OCI-LY3 (cell line): ENCODE results near the gene CA10.

ENCODE experiments used
- H2AFZ ChIP-seq: fragments of 200-600, 300-600 bp; shearing (Covaris generic); 2 replicates; pipeline ENCODE4 v1.6.0; 2014; ENCODE audit warnings: antibody characterized with exemption, low read depth, low read length
- H3K27ac ChIP-seq: fragments of 200-600, 300-600 bp; sonication (generic); 2 replicates; pipeline ENCODE4 v1.5.1; 2014; ENCODE audit warnings: mild to moderate bottlenecking, low read length, moderate library complexity, mixed read lengths
- H3K27me3 ChIP-seq: fragments of 200-600, 300-600 bp; sonication (generic); 2 replicates; pipeline ENCODE4 v1.6.1; 2014; ENCODE audit warnings: low read depth, low read length, mixed read lengths
- H3K36me3 ChIP-seq: fragments of 200-600, 300-600 bp; sonication (generic); replicated peaks from 2 replicates; pipeline ENCODE3; 2014; ENCODE audit warnings: low read depth, low read length, mixed read lengths
- H3K4me1 ChIP-seq: fragments of 300-600, 200-600 bp; sonication (generic); 2 replicates; pipeline ENCODE4 v1.6.1; 2014; ENCODE audit warnings: low read length, mixed read lengths
- H3K4me2 ChIP-seq: fragments of 200-600, 300-600 bp; sonication (generic); 2 replicates; pipeline ENCODE4 v1.6.1; 2014; ENCODE audit warnings: low read length, mixed read lengths
- H3K4me3 ChIP-seq: fragments of 300-600, 200-600 bp; sonication (generic); 2 replicates; pipeline ENCODE4 v1.5.1; 2014; ENCODE audit warnings: antibody characterized with exemption, mild to moderate bottlenecking, low read length, moderate library complexity
- H3K79me2 ChIP-seq: fragments of 300-600, 200-600 bp; shearing (Covaris generic); 2 replicates; pipeline ENCODE4 v1.6.1; 2014; ENCODE audit warnings: mild to moderate bottlenecking, low read length, mixed read lengths
- H3K9ac ChIP-seq: fragments of 300-600, 200-600 bp; shearing (Covaris generic); 2 replicates; pipeline ENCODE4 v1.6.0; 2014; ENCODE audit warnings: mild to moderate bottlenecking, low read length, moderate library complexity
- H3K9me3 ChIP-seq: fragments of 200-600, 300-600 bp; shearing (Covaris generic); 2 replicates; pipeline ENCODE4 v1.6.1; 2014; ENCODE audit warnings: low read length, mixed read lengths; ENCODE audit not compliant: insufficient read depth
- H4K20me1 ChIP-seq: fragments of 200-600, 300-600 bp; sonication (generic); 2 replicates; pipeline ENCODE4 v1.6.1; 2016; ENCODE audit warnings: low read length, mixed read lengths; ENCODE audit not compliant: insufficient read depth
- CTCF ChIP-seq: fragments of 200-600, 300-600 bp; sonication (generic); IDR thresholded peaks from 2 replicates; pipeline ENCODE4 v1.5.1; 2014; ENCODE audit warnings: antibody characterized with exemption, low read length, low read depth
- EZH2phosphoT487 ChIP-seq: fragments of 200-600 bp; shearing (Covaris generic); IDR thresholded peaks from 2 replicates; pipeline ENCODE4 v1.6.1; 2018; ENCODE audit warnings: antibody characterized with exemption, mixed run types, low read depth

Gene CA10

GRCh38 chr17:51700011-51700760 is 458.3 kb downstream of the CA10 start:
- Histone ChIP-seq H3K4me1 (no peaks in the 10 kb centered on the region), H4K20me1 (no peaks in the 10 kb centered on the region), H3K27ac (no peak overlapping the region), H3K9ac (no peak overlapping the region), H3K27me3 (no peaks in the 10 kb centered on the region), H3K4me3 (no peak overlapping the region), H3K36me3 (no peaks in the 10 kb centered on the region), H3K4me2 (no peak overlapping the region), H2AFZ (no peak overlapping the region), H3K9me3 (no peaks in the 10 kb centered on the region), H3K79me2 (no peaks in the 10 kb centered on the region)
- TF ChIP-seq EZH2phosphoT487, result no peak
- TF ChIP-seq CTCF, result no peak

- no peak overlapping the region for H3K4me2 ChIP-seq
- H3K36me3 ChIP-seq, result no peaks in the 10 kb centered on the region
- no peak overlapping the region for H3K9ac ChIP-seq
- H3K27me3 ChIP-seq, result no peaks in the 10 kb centered on the region
- H3K27ac ChIP-seq, result no peak overlapping the region
- H2AFZ ChIP-seq, result no peak overlapping the region
- H3K9me3 ChIP-seq, result no peaks in the 10 kb centered on the region
- H3K79me2 ChIP-seq, result no peaks in the 10 kb centered on the region
- H4K20me1 ChIP-seq, result no peaks in the 10 kb centered on the region
- H3K4me3 ChIP-seq, result no peak overlapping the region
- TF ChIP-seq EZH2phosphoT487 (no peak), CTCF (no peak)
- no peaks in the 10 kb centered on the region for H3K4me1 ChIP-seq
These were observed 459.2 kb downstream of the CA10 start for GRCh38 chr17:51699303-51699702.

GRCh38 chr17:51692917-51693316 is 465.6 kb downstream of the CA10 start:
- Histone ChIP-seq H3K9ac (no peak overlapping the region), H3K27me3 (no peaks in the 10 kb centered on the region), H4K20me1 (no peaks in the 10 kb centered on the region), H3K4me1 (no peaks in the 10 kb centered on the region), H3K9me3 (no peaks in the 10 kb centered on the region), H3K4me2 (no peak overlapping the region), H3K27ac (no peak overlapping the region), H3K79me2 (no peaks in the 10 kb centered on the region), H3K4me3 (no peak overlapping the region), H2AFZ (no peak overlapping the region), H3K36me3 (no peaks in the 10 kb centered on the region)
- TF ChIP-seq EZH2phosphoT487, result no peak

- Histone ChIP-seq H3K27me3 (peaks cover 6% of the 10 kb centered on the region), H3K9me3 (no peaks in the 10 kb centered on the region), H4K20me1 (no peaks in the 10 kb centered on the region), H3K9ac (no peak overlapping the region), H3K4me3 (no peak overlapping the region), H3K79me2 (no peaks in the 10 kb centered on the region), H3K27ac (no peak overlapping the region), H2AFZ (no peak overlapping the region), H3K4me1 (no peaks in the 10 kb centered on the region), H3K36me3 (no peaks in the 10 kb centered on the region), H3K4me2 (no peak overlapping the region)
- no peak for TF ChIP-seq EZH2phosphoT487
- TF ChIP-seq CTCF, result no peak
These were observed 470.6 kb downstream of the CA10 start for GRCh38 chr17:51687887-51688286.
